PC-9 (cell line): ENCODE measurements around the gene LAGE3.

Source experiments
- EZH2 ChIP-seq: fragments of 200-600 bp; sonication (generic); IDR thresholded peaks from 2 replicates; pipeline ENCODE4 v1.8.0; 2017; ENCODE audit warnings: antibody characterized with exemption, low read depth
- TF ChIP-seq, protein P1 (sequence below): fragments of 200-600 bp; sonication (generic); conservative IDR thresholded peaks from 2 replicates; pipeline ENCODE4 v1.6.1; 2017; ENCODE audit warnings: mixed run types, antibody characterized with exemption, mild to moderate bottlenecking, moderate library complexity

DNA sequence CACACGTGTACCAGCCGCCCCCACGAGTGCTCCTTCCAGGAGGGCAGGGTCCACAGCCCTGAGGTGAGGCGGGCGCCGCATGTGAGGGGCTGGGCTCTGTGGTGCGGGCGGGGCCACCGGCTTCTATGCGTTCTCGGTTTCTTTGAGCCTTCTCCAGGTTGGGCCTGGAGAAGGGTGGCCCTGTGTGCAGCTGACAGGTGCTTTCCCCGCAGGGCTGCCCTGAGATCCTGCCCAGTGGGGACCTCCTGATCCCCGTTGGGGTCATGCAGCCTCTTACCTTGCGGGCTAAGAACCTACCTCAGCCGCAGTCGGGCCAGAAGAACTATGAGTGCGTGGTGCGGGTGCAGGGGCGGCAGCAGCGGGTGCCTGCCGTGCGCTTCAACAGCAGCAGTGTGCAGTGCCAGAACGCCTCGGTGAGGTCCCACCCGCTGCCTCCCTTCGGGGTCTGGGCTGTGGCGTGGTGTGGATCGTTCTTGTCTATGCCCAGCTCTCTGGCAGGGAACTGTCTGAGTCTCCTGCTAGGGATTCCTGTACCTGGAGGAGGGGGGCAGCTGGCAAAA is 14.2 kb downstream of the LAGE3 start:
- TF ChIP-seq, protein P1, sequence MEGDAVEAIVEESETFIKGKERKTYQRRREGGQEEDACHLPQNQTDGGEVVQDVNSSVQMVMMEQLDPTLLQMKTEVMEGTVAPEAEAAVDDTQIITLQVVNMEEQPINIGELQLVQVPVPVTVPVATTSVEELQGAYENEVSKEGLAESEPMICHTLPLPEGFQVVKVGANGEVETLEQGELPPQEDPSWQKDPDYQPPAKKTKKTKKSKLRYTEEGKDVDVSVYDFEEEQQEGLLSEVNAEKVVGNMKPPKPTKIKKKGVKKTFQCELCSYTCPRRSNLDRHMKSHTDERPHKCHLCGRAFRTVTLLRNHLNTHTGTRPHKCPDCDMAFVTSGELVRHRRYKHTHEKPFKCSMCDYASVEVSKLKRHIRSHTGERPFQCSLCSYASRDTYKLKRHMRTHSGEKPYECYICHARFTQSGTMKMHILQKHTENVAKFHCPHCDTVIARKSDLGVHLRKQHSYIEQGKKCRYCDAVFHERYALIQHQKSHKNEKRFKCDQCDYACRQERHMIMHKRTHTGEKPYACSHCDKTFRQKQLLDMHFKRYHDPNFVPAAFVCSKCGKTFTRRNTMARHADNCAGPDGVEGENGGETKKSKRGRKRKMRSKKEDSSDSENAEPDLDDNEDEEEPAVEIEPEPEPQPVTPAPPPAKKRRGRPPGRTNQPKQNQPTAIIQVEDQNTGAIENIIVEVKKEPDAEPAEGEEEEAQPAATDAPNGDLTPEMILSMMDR, result no peak
- no peak for TF ChIP-seq EZH2
